H9 (cell line): ENCODE measurements around the gene RTL3. TPM values are rescaled to one million over a fixed set of nuclear protein-coding genes. Genes with fewer than 3 reads are reported as not detected.

ENCODE experiments used
- DNase-seq: peaks from one replicate; pipeline ENCODE4 v3.0.0-alpha.2; 2017
- H2AFZ ChIP-seq: one replicate; pipeline ENCODE4 v1.6.1; 2013; ENCODE audit warnings: mild to moderate bottlenecking, low read length, control low read depth, moderate library complexity
- H2AK5ac ChIP-seq: 2 replicates; pipeline ENCODE4 v1.6.1; 2013; ENCODE audit warnings: low read length, control low read depth, mixed read lengths; ENCODE audit not compliant: insufficient read length
- H2BK120ac ChIP-seq: one replicate; pipeline ENCODE4 v1.6.1; 2013; ENCODE audit warnings: low read depth, mild to moderate bottlenecking, low read length, control low read depth, inconsistent platforms; ENCODE audit not compliant: poor library complexity, severe bottlenecking
- H2BK12ac ChIP-seq: 2 replicates; pipeline ENCODE4 v1.6.1; 2013; ENCODE audit warnings: low read length, control low read depth, mixed read lengths, low read depth; ENCODE audit not compliant: insufficient read length
- H2BK15ac ChIP-seq: 2 replicates; pipeline ENCODE4 v1.6.1; 2013; ENCODE audit warnings: low read depth, low read length, control low read depth
- H2BK20ac ChIP-seq: one replicate; pipeline ENCODE4 v1.6.1; 2013; ENCODE audit warnings: low read depth, mild to moderate bottlenecking, low read length, control low read depth, inconsistent platforms; ENCODE audit not compliant: poor library complexity, severe bottlenecking
- H2BK5ac ChIP-seq: 2 replicates; pipeline ENCODE4 v1.6.1; 2013; ENCODE audit warnings: low read length, control low read depth, mixed read lengths; ENCODE audit not compliant: insufficient read length
- H3K14ac ChIP-seq: 2 replicates; pipeline ENCODE4 v1.6.1; 2013; ENCODE audit warnings: low read length, control low read depth; ENCODE audit not compliant: insufficient read depth
- H3K18ac ChIP-seq: 2 replicates; pipeline ENCODE4 v1.6.1; 2013; ENCODE audit warnings: low read depth, mild to moderate bottlenecking, mixed read lengths, low read length, control low read depth; ENCODE audit not compliant: insufficient read length
- H3K23ac ChIP-seq: 2 replicates; pipeline ENCODE4 v1.6.1; 2013; ENCODE audit warnings: low read length, control low read depth, mixed read lengths, low read depth; ENCODE audit not compliant: insufficient read length
- H3K23me2 ChIP-seq: 2 replicates; pipeline ENCODE4 v1.6.1; 2013; ENCODE audit warnings: low read depth, mild to moderate bottlenecking, mixed read lengths, low read length, control low read depth; ENCODE audit not compliant: insufficient read length, poor library complexity, severe bottlenecking
- H3K27ac ChIP-seq: 2 replicates; pipeline ENCODE4 v1.5.1; 2013; ENCODE audit warnings: low read length, control low read depth, mixed read lengths, low read depth; ENCODE audit not compliant: insufficient read length
- H3K27me3 ChIP-seq: 2 replicates; pipeline ENCODE4 v1.6.1; 2013; ENCODE audit warnings: low read length, control low read depth, inconsistent platforms; ENCODE audit not compliant: insufficient read depth
- H3K4ac ChIP-seq: 2 replicates; pipeline ENCODE4 v1.6.1; 2013; ENCODE audit warnings: low read depth, mild to moderate bottlenecking, control low read depth, inconsistent platforms, low read length, moderate library complexity
- H3K4me1 ChIP-seq: 2 replicates; pipeline ENCODE4 v1.6.1; 2013; ENCODE audit warnings: low read length, control low read depth, inconsistent platforms; ENCODE audit not compliant: insufficient read depth
- H3K4me2 ChIP-seq: 2 replicates; pipeline ENCODE4 v1.6.1; 2013; ENCODE audit warnings: low read length, control low read depth, mixed read lengths; ENCODE audit not compliant: insufficient read length, insufficient read depth
- H3K56ac ChIP-seq: 2 replicates; pipeline ENCODE4 v1.6.1; 2013; ENCODE audit warnings: low read depth, mild to moderate bottlenecking, mixed read lengths, low read length, control low read depth; ENCODE audit not compliant: insufficient read length
- H3K79me1 ChIP-seq: 2 replicates; pipeline ENCODE4 v1.6.1; 2013; ENCODE audit warnings: low read depth, mild to moderate bottlenecking, moderate library complexity, low read length, control low read depth, inconsistent platforms; ENCODE audit not compliant: insufficient read depth, poor library complexity, severe bottlenecking
- H3K79me2 ChIP-seq: 2 replicates; pipeline ENCODE4 v1.6.1; 2013; ENCODE audit warnings: low read length, control low read depth, inconsistent platforms; ENCODE audit not compliant: insufficient read depth
- H3K9ac ChIP-seq: 2 replicates; pipeline ENCODE4 v1.6.1; 2013; ENCODE audit warnings: low read length, control low read depth, mixed read lengths; ENCODE audit not compliant: insufficient read length; ENCODE audit errors: extremely low read depth
- H3K9me3 ChIP-seq: one replicate; pipeline ENCODE4 v1.6.1; 2013; ENCODE audit warnings: low read depth, low read length, inconsistent platforms; ENCODE audit not compliant: control insufficient read depth
- H3T11ph ChIP-seq: one replicate; pipeline ENCODE4 v1.6.1; 2013; ENCODE audit warnings: mild to moderate bottlenecking, low read length, control low read depth, inconsistent platforms
- H4K20me1 ChIP-seq: one replicate; pipeline ENCODE4 v1.6.1; 2013; ENCODE audit not compliant: control insufficient read depth, insufficient read length, insufficient read depth
- H4K5ac ChIP-seq: 2 replicates; pipeline ENCODE4 v1.6.1; 2013; ENCODE audit warnings: low read depth, mild to moderate bottlenecking, mixed read lengths, low read length, control low read depth; ENCODE audit not compliant: insufficient read length
- H4K8ac ChIP-seq: replicated peaks from 2 replicates; pipeline ENCODE4 v1.6.1; 2013; ENCODE audit warnings: low read length, control low read depth, mixed read lengths, low read depth; ENCODE audit not compliant: insufficient read length
- H4K91ac ChIP-seq: 2 replicates; pipeline ENCODE4 v1.6.1; 2013; ENCODE audit warnings: low read depth, mild to moderate bottlenecking, moderate library complexity, mixed read lengths, low read length, control low read depth; ENCODE audit not compliant: insufficient read length
- H3K27ac Mint-ChIP-seq, 3 experiments: 2 replicates in 2 of 3; 3 replicates in 1 of 3; pipeline ENCODE4 v1.8.0; 2020 to 2021; ENCODE audit warnings: mixed read lengths in 3 of 3, mild to moderate bottlenecking in 1 of 3, moderate library complexity in 1 of 3
- H3K27me3 Mint-ChIP-seq: 2 replicates; pipeline ENCODE4 v1.8.0; 2021; ENCODE audit warnings: low read depth, mild to moderate bottlenecking, moderate library complexity, mixed read lengths
- H3K36me3 Mint-ChIP-seq, 3 experiments: 2 replicates in 2 of 3; 3 replicates in 1 of 3; pipeline ENCODE4 v1.8.0; 2020 to 2021; ENCODE audit warnings: low read depth in 3 of 3, mixed read lengths in 3 of 3; ENCODE audit not compliant: insufficient read depth in 1 of 3
- H3K4me1 Mint-ChIP-seq, 2 experiments: 2 replicates each; pipeline ENCODE4 v1.8.0; 2020; ENCODE audit warnings: mixed read lengths in 2 of 2
- H3K4me3 Mint-ChIP-seq, 2 experiments: 2 replicates in 1 of 2; 3 replicates in 1 of 2; pipeline ENCODE4 v1.8.0; 2020 to 2021; ENCODE audit warnings: mild to moderate bottlenecking in 2 of 2, mixed read lengths in 2 of 2, moderate library complexity in 1 of 2
- H3K9me3 Mint-ChIP-seq, 2 experiments: 2 replicates in 1 of 2; 3 replicates in 1 of 2; pipeline ENCODE4 v1.8.0; 2020; ENCODE audit warnings: mild to moderate bottlenecking in 2 of 2, mixed read lengths in 2 of 2, moderate library complexity in 1 of 2
- WGBS: extraction: QIAGEN DNeasy Blood & Tissue Kit; methylation state at CpG from one replicate; pipeline ENCODE4 v1.1.7; 2013; ENCODE audit warnings: missing lambda C conversion rate, low lambda C conversion rate, mixed read lengths; ENCODE audit not compliant: insufficient read length; ENCODE audit errors: extremely low coverage; 5-methylcytosine and 5-hydroxymethylcytosine counted together
- total RNA-seq: library from RNA; stranded (reverse); gene quantifications from 2 replicates; pipeline ENCODE4 v1.2.1, GENCODE V29; 2021
- TF ChIP-seq, protein P1 (sequence below): fragments of 200-600 bp; sonication (generic); conservative IDR thresholded peaks from 3 replicates; pipeline ENCODE4 v1.8.0; 2021; ENCODE audit warnings: antibody characterized with exemption, mild to moderate bottlenecking

RTL3 gene
- total RNA-seq, 1 experiment from 2014 or later = not detected

DNA sequence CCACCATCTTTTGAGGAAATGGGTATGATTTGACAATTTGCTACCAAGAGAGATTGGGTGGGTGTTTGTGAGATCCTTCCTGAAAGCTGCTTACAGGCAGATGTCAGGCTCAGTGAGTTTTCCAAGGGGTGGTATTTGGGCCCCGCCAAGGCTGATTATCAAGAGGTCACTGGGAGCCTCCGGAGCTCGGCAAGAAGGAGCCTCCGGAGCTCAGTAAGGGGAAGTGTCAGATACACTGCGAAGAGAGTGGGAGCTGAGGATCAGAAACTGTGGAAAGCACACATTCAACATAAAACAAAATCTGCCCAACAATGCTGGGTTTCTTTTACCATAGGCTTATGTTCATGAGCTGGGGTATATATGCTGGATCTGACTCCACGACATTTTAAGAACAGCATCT, 714 bp downstream of the RTL3 start:
- Histone ChIP-seq H3K9me3 (peaks cover 46% of the 10 kb centered on the region), H3K27ac (no peak overlapping the region), H3K27me3 (no peaks in the 10 kb centered on the region), H3T11ph (no peak overlapping the region), H2BK15ac (no peak overlapping the region), H2BK120ac (no peak overlapping the region), H4K20me1 (no peaks in the 10 kb centered on the region), H3K18ac (no peak overlapping the region), H3K56ac (no peak overlapping the region), H3K79me1 (no peaks in the 10 kb centered on the region), H3K14ac (no peak overlapping the region), H3K4ac (no peak overlapping the region), H2AFZ (no peak overlapping the region), H2BK20ac (no peak overlapping the region), H2AK5ac (no peak overlapping the region), H4K5ac (no peak overlapping the region), H3K4me1 (no peaks in the 10 kb centered on the region), H3K4me2 (no peak overlapping the region), H3K79me2 (no peaks in the 10 kb centered on the region), H3K23ac (no peak overlapping the region), H4K8ac (no peak overlapping the region), H2BK5ac (no peak overlapping the region), H2BK12ac (no peak overlapping the region), H3K23me2 (no peaks in the 10 kb centered on the region), H3K9ac (no peak overlapping the region), H4K91ac (no peak overlapping the region)
- Mint-ChIP-seq H3K4me1 (no peaks in the 10 kb centered on the region), H3K27ac (peak overlapping the region in 1 of 3 experiments; percentile 72; a peak in 1 of 7 replicates), H3K36me3 (no peaks in the 10 kb centered on the region; a peak in 1 of 7 replicates), H3K4me3 (no peak overlapping the region), H3K9me3 (peaks cover 53 to 58% of the 10 kb centered on the region in 2 experiments), H3K27me3 (peaks cover 2% of the 10 kb centered on the region)
- DNase-seq = no peak
- TF ChIP-seq, protein P1, sequence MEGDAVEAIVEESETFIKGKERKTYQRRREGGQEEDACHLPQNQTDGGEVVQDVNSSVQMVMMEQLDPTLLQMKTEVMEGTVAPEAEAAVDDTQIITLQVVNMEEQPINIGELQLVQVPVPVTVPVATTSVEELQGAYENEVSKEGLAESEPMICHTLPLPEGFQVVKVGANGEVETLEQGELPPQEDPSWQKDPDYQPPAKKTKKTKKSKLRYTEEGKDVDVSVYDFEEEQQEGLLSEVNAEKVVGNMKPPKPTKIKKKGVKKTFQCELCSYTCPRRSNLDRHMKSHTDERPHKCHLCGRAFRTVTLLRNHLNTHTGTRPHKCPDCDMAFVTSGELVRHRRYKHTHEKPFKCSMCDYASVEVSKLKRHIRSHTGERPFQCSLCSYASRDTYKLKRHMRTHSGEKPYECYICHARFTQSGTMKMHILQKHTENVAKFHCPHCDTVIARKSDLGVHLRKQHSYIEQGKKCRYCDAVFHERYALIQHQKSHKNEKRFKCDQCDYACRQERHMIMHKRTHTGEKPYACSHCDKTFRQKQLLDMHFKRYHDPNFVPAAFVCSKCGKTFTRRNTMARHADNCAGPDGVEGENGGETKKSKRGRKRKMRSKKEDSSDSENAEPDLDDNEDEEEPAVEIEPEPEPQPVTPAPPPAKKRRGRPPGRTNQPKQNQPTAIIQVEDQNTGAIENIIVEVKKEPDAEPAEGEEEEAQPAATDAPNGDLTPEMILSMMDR = no peak
- no CpG with 5 or more reads among the region's 6 CpGs for WGBS
